ENCODE results near the gene LSR.
A peak's percentile ranks its signal among the peaks of the same experiment; 100 is the strongest.

LSR gene, protein sequence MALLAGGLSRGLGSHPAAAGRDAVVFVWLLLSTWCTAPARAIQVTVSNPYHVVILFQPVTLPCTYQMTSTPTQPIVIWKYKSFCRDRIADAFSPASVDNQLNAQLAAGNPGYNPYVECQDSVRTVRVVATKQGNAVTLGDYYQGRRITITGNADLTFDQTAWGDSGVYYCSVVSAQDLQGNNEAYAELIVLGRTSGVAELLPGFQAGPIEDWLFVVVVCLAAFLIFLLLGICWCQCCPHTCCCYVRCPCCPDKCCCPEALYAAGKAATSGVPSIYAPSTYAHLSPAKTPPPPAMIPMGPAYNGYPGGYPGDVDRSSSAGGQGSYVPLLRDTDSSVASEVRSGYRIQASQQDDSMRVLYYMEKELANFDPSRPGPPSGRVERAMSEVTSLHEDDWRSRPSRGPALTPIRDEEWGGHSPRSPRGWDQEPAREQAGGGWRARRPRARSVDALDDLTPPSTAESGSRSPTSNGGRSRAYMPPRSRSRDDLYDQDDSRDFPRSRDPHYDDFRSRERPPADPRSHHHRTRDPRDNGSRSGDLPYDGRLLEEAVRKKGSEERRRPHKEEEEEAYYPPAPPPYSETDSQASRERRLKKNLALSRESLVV

DNA sequence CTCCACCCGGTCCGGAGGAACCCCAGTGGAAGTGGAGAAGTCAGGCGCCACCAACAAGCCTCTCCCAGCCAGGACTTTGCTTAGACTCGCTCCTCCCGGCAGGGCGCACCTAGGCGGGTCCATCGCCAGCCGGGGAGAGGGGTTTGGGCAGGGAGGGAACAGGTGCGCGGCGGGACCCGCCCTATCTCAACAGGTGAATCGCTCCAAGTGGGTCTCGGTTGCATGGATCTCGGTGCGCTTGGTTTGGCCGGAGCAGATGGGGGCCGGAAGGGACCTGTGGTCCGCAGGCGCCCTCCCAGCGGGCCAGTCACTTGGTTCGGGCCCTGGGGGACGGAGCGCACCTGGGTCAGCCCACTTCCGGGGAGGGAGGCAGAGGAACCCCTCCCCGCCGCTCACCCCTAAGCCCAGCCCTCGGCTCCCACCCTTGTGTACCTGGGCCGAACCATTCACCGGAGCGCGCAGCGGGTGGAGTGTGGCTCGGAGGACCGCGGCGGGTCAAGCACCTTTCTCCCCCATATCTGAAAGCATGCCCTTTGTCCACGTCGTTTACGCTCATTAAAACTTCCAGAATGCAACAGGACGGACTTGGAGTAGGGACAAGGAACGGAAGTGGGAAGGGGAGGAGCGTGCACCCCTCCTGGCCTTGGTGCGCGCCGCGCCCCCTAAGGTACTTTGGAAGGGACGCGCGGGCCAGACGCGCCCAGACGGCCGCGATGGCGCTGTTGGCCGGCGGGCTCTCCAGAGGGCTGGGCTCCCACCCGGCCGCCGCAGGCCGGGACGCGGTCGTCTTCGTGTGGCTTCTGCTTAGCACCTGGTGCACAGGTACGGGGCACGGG is at the start of gene LSR:
LSR (plus strand) TSS at position 693 of the 836 bp plus-strand sequence; CDS start at position 714, 21 bp downstream.
- DNase-seq (ENCODE audit: low read depth), result no peak

GRCh38 chr19:35199481-35199880 is 49.3 kb upstream of the LSR start:
- no peak for DNase-seq (ENCODE audit: low read depth)

DNA sequence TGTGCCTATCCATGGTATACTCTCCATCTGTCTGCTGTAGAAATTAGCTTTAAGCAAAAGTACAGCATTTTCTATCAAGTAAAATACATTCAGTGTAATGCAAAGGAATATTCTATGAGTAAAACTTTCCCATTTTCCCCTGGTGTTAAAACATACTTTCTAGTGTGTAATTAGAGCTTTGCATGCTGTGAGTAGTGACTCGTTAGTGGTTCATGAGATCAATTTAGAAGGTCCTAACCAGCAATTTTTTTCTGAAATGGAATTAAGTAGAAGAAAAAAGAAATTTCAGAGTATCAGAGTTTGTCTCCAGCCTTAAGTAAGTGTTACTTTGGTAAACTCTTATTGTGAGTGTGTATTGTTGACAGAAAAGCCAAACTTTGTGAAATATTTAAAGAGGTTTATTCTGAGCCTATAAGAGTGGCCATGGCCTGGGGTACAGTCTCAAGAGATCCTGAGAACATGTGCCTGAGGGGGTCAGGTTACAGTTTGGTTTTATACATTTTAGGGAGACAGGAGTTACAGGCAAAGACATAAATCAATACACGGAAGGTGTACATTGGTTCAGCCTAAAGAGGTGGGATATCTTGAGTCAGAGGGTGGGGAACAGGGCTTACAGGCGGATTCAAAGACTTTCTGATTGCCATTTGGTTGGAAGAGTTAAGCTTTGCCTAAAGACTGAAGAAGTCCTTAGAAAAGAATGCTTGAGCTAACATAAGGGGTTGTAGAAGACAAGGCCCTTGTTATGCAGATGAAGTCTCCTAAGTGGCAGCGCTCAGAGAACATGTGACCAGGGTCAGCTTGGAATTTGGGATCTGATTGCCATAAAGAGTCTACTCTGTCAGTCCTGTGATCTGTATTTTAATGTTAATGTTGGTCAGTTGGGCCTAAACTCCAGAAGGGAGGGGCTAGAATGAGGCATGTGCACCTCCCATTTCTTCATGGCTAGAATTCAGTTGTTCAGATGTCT is 45.8 kb upstream of the LSR start:
- no peak for DNase-seq (ENCODE audit: low read depth)

- DNase-seq (ENCODE audit: low read depth), result no peak
These were observed 43.7 kb upstream of the LSR start for GRCh38 chr19:35204799-35205732.

DNA sequence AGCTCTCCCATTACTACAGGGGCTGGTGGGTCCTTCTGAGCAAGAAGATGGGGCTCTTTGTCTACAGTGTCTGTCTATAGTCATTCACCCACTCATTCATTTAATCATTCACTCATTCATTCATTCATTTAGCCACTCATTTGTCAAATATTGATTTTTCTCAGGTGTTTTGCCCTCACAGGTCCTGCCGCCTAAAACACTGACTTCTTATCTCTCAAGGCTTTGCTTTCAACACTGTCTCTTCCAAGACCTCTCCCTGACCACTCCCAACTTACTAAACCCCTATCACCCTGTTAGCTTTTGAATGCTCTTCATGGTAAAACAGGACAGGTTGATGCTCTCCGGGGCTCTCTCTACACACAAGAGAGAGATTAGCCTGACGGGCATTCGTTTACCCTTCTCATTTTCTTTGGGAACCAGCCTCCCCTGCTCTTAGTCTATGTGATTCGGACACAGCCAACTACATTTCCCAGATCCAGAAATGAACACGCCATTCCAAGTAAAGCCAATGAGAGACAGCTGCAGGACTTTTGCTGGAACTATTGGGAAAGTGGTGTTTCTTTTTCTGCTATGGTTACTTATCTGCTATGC is 43.0 kb upstream of the LSR start:
- DNase-seq (ENCODE audit: low read depth), result no peak

DNA sequence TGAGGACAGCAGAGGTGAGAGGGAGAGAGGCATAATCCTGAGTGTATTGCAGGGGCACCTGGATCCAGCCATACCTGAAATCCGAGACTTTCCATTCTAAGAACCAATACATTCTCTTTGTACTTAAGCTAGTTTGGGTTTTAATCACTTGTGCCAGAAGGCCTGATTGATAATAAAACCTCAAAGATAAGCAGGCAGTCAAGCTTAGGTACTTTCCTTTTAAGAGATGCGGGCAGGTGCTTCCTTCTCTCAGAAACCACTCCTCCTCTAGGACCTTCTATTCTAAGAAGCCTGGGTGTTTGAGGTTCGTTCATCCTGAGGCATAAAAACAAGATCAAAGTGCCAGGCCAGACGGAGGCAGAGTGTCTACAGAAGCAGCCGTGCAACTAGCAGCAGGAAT is 42.4 kb upstream of the LSR start:
- no peak for DNase-seq (ENCODE audit: low read depth)

DNA sequence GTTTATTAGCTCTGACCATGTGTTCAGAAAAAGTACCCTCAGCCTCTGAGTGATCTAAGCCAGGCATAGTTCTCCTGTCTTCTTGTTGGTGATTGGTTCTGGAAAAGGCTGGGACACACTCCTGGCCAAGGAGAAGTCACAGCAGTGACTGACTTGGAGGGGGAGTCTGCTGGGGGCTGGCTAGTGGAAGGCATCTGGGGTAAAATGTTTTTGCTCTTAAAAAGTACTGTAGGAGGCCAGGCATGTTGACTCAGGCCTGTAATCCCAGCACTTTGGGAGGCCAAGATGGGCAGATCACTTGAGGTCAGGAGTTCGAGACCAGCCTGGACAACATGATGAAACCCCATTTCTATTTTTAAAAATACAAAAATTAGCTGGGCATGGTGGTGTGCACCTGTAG is 41.9 kb upstream of the LSR start:
- DNase-seq (ENCODE audit: low read depth), result no peak

GRCh38 chr19:35207391-35207871 is 41.4 kb upstream of the LSR start:
- no peak for DNase-seq (ENCODE audit: low read depth)

DNA sequence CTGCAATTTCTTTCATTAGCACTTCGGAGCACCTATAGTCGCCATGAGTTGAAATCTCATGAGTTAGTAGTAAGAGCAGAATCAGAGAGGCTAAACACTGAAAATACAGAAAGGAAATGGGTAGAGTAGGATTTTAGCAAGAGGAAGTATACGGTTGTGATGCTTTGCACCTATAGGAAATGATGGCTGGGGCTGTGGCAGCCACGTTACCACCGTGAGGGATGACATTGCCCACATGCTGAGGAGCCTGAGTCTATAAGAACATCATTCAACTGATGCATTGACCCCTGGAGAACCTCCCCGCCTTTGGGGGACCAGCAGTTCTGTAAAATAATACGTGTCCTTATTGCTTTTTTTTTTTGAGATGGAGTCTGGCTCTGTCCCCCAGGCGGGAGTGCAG is 40.7 kb upstream of the LSR start:
- DNase-seq (ENCODE audit: low read depth), result no peak

- no peak for DNase-seq (ENCODE audit: low read depth)
These were observed 39.2 kb upstream of the LSR start for GRCh38 chr19:35209646-35210045.

DNA sequence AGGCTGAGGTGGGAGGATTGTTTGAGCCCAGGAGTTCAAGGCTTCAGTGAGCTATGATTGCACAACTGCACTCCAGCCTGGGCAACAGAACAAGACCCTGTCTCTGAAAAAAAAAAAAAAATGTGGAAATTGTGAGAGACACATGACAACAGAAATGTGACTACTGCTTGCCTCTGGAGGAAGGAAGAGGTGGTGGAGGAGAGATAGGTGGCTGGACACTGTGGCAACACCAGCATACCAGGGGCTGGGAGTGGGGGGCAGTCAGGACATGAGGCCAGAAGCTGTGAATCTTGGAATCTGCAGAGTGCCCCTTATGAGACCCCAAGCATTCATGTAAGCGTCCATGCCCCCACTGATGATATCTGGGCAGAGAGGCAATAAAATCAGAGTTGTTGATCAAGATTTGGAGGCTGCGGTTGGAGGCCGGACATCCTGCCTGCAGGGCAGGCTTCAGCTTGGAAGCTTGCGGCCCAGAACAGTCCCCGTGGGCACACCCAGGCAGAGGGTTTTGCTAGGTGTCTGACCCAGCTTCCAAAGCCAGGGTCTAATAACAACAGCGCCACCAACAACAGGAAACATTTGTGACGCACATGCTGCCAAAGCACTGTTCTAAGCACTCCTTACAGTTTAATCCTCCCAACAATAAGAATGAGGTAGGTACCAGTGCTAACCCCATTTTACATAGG is 37.1 kb upstream of the LSR start:
- no peak for DNase-seq (ENCODE audit: low read depth)

DNA sequence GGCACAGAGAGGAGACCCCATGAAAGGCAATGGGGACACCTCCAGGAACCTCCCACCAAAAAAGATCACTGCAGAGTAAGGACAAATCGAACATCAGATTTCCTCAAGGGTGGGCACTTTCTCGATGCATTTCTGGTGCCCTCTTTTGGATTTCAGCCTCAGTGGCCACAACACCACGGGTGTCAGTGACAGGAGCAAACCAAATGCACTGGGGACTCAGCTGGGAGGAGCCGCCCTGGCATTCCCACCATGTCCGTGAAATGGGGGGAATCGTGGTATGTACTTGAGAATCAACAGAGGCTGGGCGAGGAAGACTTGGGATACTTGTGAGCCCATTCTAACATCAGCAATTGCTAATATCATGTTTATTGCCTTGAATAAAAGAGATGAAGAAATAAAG is 36.6 kb upstream of the LSR start:
- DNase-seq (ENCODE audit: low read depth), result no peak

DNA sequence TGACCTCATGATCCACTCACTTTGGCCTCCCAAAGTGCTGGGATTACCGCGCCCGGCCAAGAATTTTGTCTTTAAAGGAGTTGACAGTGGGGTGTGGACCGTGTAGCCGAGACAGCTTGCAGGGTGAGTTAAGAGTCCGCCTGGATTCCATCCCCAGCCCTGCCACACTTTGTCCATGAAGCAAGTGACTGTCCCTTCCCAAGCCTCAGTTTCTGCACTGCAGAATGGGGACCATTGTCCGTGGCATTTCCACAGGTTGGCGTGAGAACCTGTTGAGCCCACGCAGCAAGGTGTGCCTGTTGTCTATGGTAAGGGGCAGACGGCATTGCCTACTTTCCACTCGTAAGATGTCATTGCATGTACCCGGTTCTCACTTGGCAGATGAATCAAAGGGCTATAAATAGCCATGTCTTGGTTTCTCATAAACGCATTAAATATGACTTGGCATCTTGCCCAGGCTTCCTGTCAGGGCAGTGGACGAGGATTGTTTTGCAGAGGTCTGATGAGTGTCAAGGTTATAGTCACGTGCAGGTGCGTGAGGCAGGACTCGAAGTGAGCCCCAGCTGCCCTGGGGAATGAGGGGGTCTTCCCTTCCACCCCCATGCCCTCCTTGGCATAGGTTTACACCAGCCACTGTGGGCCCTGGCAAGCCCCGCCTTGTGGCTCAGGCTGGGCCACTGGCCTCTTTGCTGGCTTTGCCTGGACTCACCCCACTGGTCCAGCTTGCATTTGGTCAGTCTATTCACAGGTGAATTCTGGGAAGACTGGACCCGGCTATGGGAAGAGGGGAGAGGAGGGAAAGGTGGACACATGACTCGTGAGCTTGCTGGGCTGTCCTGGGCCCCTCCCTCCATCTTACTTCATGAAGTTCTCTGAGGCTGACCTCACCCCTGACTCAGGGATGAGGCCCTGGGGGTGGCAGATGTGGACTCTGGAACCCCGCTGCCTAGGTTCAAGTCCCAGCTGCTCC is 34.9 kb upstream of the LSR start:
- DNase-seq (ENCODE audit: low read depth), result peak; percentile 55

DNA sequence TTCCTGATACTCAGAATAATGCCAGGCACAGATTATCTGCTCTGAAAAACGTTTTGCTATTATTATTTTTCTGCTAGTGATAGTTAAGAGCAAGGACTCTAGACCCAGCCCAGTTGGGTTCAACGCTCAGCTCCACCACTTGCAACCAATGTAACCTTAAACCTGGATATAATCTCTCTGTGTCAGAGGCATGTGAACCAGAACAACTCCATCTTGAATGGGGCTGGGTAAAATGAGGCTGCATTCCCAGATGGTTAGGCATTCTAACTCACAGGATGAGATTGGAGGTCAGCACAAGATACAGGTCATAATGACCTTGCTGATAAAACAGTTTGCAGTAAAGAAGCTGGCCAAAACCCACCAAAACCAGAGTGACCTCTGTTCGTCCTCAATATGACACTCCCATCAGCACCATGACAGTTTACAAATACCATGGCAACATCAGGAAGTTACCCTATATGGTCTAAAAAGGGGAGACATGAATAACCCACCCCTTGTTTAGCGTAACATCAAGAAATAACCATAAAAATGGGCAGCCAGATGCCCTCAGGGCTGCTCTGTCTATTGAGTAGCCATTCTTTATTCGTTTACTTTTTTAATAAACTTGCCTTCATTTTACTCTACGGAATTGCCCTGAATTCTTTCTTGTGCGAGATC is 33.9 kb upstream of the LSR start:
- DNase-seq (ENCODE audit: low read depth), result no peak

- DNase-seq (ENCODE audit: low read depth), result no peak
These were observed 32.6 kb upstream of the LSR start for GRCh38 chr19:35216016-35216832.

- no peak for DNase-seq (ENCODE audit: low read depth)
These were observed 31.8 kb upstream of the LSR start for GRCh38 chr19:35216833-35217648.
